Liver (tissue), 3 donors: Measurements from ENCODE around the gene TMPRSS11D.

ENCODE experiments used
- GABPA ChIP-seq, 2 donors: IDR thresholded peaks in 1 of 2; conservative IDR thresholded peaks in 1 of 2; 2 replicates each; pipeline ENCODE4 v1.6.1; 2016; ENCODE audit warnings: antibody characterized with exemption in 2 of 2, mild to moderate bottlenecking in 1 of 2, moderate library complexity in 1 of 2
- JUND ChIP-seq, 2 donors: IDR thresholded peaks; 2 replicates each; pipeline ENCODE4 v1.6.1; 2016; ENCODE audit warnings: antibody characterized with exemption in 2 of 2
- REST ChIP-seq: IDR thresholded peaks from 2 replicates; pipeline ENCODE4 v1.6.1; 2016; ENCODE audit warnings: antibody characterized with exemption, mild to moderate bottlenecking
- TF ChIP-seq, protein P1 (sequence below): fragments of 150-350 bp; IDR thresholded peaks from 2 replicates; pipeline ENCODE4 v1.5.1; 2017; ENCODE audit warnings: improper control_type of control experiment, low read depth, low read length; ENCODE audit not compliant: missing input control
- donor health status: healthy.
- donor health status: healthy.

DNA sequence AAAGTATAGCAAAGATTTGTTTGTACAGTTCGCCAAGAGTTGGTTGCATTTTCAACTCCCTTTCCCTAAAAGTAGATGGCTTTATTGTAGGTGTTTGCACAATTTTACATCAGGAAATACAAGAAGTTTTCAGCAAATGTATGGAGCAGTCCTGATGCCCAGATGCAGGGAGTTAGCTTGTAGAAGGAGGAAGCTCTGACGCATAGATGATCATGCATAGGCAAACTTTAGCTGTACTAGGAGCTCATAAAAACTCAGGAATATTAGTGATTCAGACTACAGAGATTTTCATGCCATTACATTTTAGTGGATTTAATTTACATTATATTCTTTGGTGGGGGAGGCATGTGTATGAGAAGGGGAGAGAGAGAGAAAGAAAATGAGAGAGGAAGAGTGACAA is 62.9 kb downstream of the TMPRSS11D start:
- no peak for TF ChIP-seq REST
- TF ChIP-seq GABPA (IDR thresholded peaks at IDR 0.05 in 1 of 2, conservative IDR thresholded peaks at IDR 0.05 in 1 of 2) = no peak
- TF ChIP-seq, protein P1, sequence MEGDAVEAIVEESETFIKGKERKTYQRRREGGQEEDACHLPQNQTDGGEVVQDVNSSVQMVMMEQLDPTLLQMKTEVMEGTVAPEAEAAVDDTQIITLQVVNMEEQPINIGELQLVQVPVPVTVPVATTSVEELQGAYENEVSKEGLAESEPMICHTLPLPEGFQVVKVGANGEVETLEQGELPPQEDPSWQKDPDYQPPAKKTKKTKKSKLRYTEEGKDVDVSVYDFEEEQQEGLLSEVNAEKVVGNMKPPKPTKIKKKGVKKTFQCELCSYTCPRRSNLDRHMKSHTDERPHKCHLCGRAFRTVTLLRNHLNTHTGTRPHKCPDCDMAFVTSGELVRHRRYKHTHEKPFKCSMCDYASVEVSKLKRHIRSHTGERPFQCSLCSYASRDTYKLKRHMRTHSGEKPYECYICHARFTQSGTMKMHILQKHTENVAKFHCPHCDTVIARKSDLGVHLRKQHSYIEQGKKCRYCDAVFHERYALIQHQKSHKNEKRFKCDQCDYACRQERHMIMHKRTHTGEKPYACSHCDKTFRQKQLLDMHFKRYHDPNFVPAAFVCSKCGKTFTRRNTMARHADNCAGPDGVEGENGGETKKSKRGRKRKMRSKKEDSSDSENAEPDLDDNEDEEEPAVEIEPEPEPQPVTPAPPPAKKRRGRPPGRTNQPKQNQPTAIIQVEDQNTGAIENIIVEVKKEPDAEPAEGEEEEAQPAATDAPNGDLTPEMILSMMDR = no peak
- TF ChIP-seq JUND (IDR thresholded peaks at IDR 0.05) = no peak
